GM18519 (cell line): Measurements from ENCODE around the gene ZMYM1.
"Not testable (repeated sequence)": the region's sequence is repeated elsewhere in the genome, so short reads cannot be mapped to it uniquely, and the experiment has no call there.

Experiments used
- ATAC-seq: cut with Tn5 transposase; IDR thresholded peaks from one replicate; pipeline ENCODE4 v1.9.1; 2021; ENCODE audit warnings: mild to moderate bottlenecking, moderate library complexity; ENCODE audit not compliant: unreplicated experiment, low FRiP score

The ZMYM1 gene

GRCh38 chr1:35073265-35073811 is 5.8 kb upstream of the ZMYM1 start:
- no peak for ATAC-seq

- not testable (repeated sequence) for ATAC-seq
Measured at GRCh38 chr1:35076426-35076825, 2.8 kb upstream of the ZMYM1 start.

GRCh38 chr1:35080171-35080854 is 1.1 kb downstream of the ZMYM1 start:
- ATAC-seq, result no peak

GRCh38 chr1:35085421-35085820 is 6.2 kb downstream of the ZMYM1 start:
- ATAC-seq, result no peak

- ATAC-seq, result no peak
Measured at GRCh38 chr1:35097224-35097623, 18.0 kb downstream of the ZMYM1 start.

GRCh38 chr1:35111106-35111505 is 31.9 kb downstream of the ZMYM1 start:
- no peak for ATAC-seq

GRCh38 chr1:35112668-35113067 is 33.5 kb downstream of the ZMYM1 start:
- ATAC-seq, result no peak

- no peak for ATAC-seq
Measured at GRCh38 chr1:35115459-35116383, 36.5 kb downstream of the ZMYM1 start.

GRCh38 chr1:35120458-35121133 is 41.4 kb downstream of the ZMYM1 start:
- ATAC-seq, result no peak

- ATAC-seq, result no peak
Measured at GRCh38 chr1:35122311-35122710, 43.1 kb downstream of the ZMYM1 start.

GRCh38 chr1:35126546-35126945 is 47.4 kb downstream of the ZMYM1 start:
- ATAC-seq, result no peak

- ATAC-seq, result no peak
Measured at GRCh38 chr1:35129080-35129479, 49.9 kb downstream of the ZMYM1 start.

- ATAC-seq, result no peak
Measured at GRCh38 chr1:35136780-35137179, 57.6 kb downstream of the ZMYM1 start.

- not testable (repeated sequence) for ATAC-seq
Measured at GRCh38 chr1:35137590-35137989, 58.4 kb downstream of the ZMYM1 start.

GRCh38 chr1:35142294-35142693 is 63.1 kb downstream of the ZMYM1 start:
- ATAC-seq, result not testable (repeated sequence)

GRCh38 chr1:35142728-35143127 is 63.5 kb downstream of the ZMYM1 start:
- ATAC-seq, result not testable (repeated sequence)

GRCh38 chr1:35143737-35144508 is 64.7 kb downstream of the ZMYM1 start:
- ATAC-seq, result no peak

- ATAC-seq, result not testable (repeated sequence)
Measured at GRCh38 chr1:35145892-35146549, 66.8 kb downstream of the ZMYM1 start.

- ATAC-seq, result no peak
Measured at GRCh38 chr1:35151220-35151619, 72.0 kb downstream of the ZMYM1 start.

GRCh38 chr1:35164893-35165292 is 85.7 kb downstream of the ZMYM1 start:
- no peak for ATAC-seq
